ENCODE results near the gene DGCR8. TPM values are rescaled to one million over a fixed set of nuclear protein-coding genes. Genes with fewer than 3 reads are reported as not detected.

DGCR8 gene
- polyA plus RNA-seq, 4 donors = 35.2 to 63.0 (median 50.3) TPM

GRCh38 chr22:20089226-20089976 is 9.4 kb downstream of the DGCR8 start:
- DNase-seq (ENCODE audit: low read depth in 4 of 4, low spot score in 2 of 4) = no peak

GRCh38 chr22:20089977-20090729 is 10.1 kb downstream of the DGCR8 start:
- no peak for DNase-seq (ENCODE audit: low read depth in 4 of 4, low spot score in 2 of 4)

- no peak for DNase-seq (ENCODE audit: low read depth in 4 of 4, low spot score in 2 of 4)
Observed at GRCh38 chr22:20090730-20091240, 10.7 kb downstream of the DGCR8 start.

GRCh38 chr22:20091690-20092476 is 11.8 kb downstream of the DGCR8 start:
- no peak for DNase-seq (ENCODE audit: low read depth in 4 of 4, low spot score in 2 of 4)

- no peak for DNase-seq (ENCODE audit: low read depth in 4 of 4, low spot score in 2 of 4)
Observed at GRCh38 chr22:20092477-20092854, 12.4 kb downstream of the DGCR8 start.

- no peak for DNase-seq (ENCODE audit: low read depth in 4 of 4, low spot score in 2 of 4)
Observed at GRCh38 chr22:20093418-20094196, 13.6 kb downstream of the DGCR8 start.

- no peak for DNase-seq (ENCODE audit: low read depth in 4 of 4, low spot score in 2 of 4)
Observed at GRCh38 chr22:20094197-20094807, 14.3 kb downstream of the DGCR8 start.

GRCh38 chr22:20095521-20095920 is 15.5 kb downstream of the DGCR8 start:
- no peak for DNase-seq (ENCODE audit: low read depth in 4 of 4, low spot score in 2 of 4)

- no peak for DNase-seq (ENCODE audit: low read depth in 4 of 4, low spot score in 2 of 4)
Observed at GRCh38 chr22:20096574-20097420, 16.8 kb downstream of the DGCR8 start.

- no peak for DNase-seq (ENCODE audit: low read depth in 4 of 4, low spot score in 2 of 4)
Observed at GRCh38 chr22:20099099-20099711, 19.2 kb downstream of the DGCR8 start.

GRCh38 chr22:20101638-20102037 is 21.6 kb downstream of the DGCR8 start:
- DNase-seq (ENCODE audit: low read depth in 4 of 4, low spot score in 2 of 4) = no peak

GRCh38 chr22:20102203-20102780 is 22.3 kb downstream of the DGCR8 start:
- no peak for DNase-seq (ENCODE audit: low read depth in 4 of 4, low spot score in 2 of 4)

GRCh38 chr22:20105456-20106204 is 25.6 kb downstream of the DGCR8 start:
- DNase-seq (ENCODE audit: low read depth in 4 of 4, low spot score in 2 of 4) = no peak

- no peak for DNase-seq (ENCODE audit: low read depth in 4 of 4, low spot score in 2 of 4)
Observed at GRCh38 chr22:20106205-20106848, 26.3 kb downstream of the DGCR8 start.

- DNase-seq (ENCODE audit: low read depth in 4 of 4, low spot score in 2 of 4) = no peak
Observed at GRCh38 chr22:20106849-20107237, 26.8 kb downstream of the DGCR8 start.

- no peak for DNase-seq (ENCODE audit: low read depth in 4 of 4, low spot score in 2 of 4)
Observed at GRCh38 chr22:20107471-20107901, 27.4 kb downstream of the DGCR8 start.
